IMR-90 (cell line): ENCODE results near the gene TNKS1BP1. TPM values are rescaled to one million over a fixed set of nuclear protein-coding genes. Genes with fewer than 3 reads are reported as not detected.

Experiments
- ATAC-seq: fragments of 200-7000 bp; cut with Tn5 transposase; 2 replicates; pipeline ENCODE4 v1.9.1; 2020; ENCODE audit warnings: low read depth, mild to moderate bottlenecking, moderate library complexity
- BruUV-seq: library from RNA; stranded (reverse); fragments of 400-500 nt; replicated peaks from 2 replicates; lab custom pipeline; 2021; lab: Mats Ljungman, UMichigan
- CTCF ChIA-PET: fragments of 300-600 bp; formaldehyde crosslinking; extraction: SDS; loops from one replicate; lab custom pipeline; 2021; ENCODE audit warnings: antibody characterized with exemption; lab: Yijun Ruan, JAX
- POLR2A ChIA-PET: fragments of 300-600 bp; sonication (Branson Sonifier 250); formaldehyde crosslinking; loops from one replicate; lab custom pipeline; 2022; ENCODE audit warnings: antibody characterized with exemption; ENCODE audit not compliant: unreplicated experiment; lab: Charles Lee
- DNase-seq: peaks from one replicate; pipeline ENCODE4 v3.0.0; 2013
- H2AFZ ChIP-seq: replicated peaks from 2 replicates; pipeline ENCODE3; 2013; ENCODE audit warnings: low read length, mild to moderate bottlenecking; ENCODE audit not compliant: poor library complexity
- H2AK5ac ChIP-seq: 2 replicates; pipeline ENCODE4 v1.6.1; 2013; ENCODE audit warnings: low read depth, low read length, inconsistent platforms
- H2AK9ac ChIP-seq: replicated peaks from 2 replicates; pipeline ENCODE3; 2013; ENCODE audit warnings: mild to moderate bottlenecking, low read depth, low read length, moderate library complexity; ENCODE audit not compliant: poor library complexity
- H2BK120ac ChIP-seq: 2 replicates; pipeline ENCODE4 v1.6.1; 2013; ENCODE audit warnings: low read depth, low read length, inconsistent platforms
- H2BK15ac ChIP-seq: 3 replicates; pipeline ENCODE4 v1.6.1; 2013; ENCODE audit warnings: low read depth, low read length, inconsistent platforms
- H2BK20ac ChIP-seq: 2 replicates; pipeline ENCODE4 v1.6.1; 2013; ENCODE audit warnings: low read depth, mild to moderate bottlenecking, inconsistent platforms, low read length, moderate library complexity
- H2BK5ac ChIP-seq: 2 replicates; pipeline ENCODE4 v1.6.1; 2013; ENCODE audit warnings: mild to moderate bottlenecking, low read depth, low read length, inconsistent platforms; ENCODE audit not compliant: poor library complexity, severe bottlenecking
- H3K14ac ChIP-seq: replicated peaks from 2 replicates; pipeline ENCODE4 v1.6.1; 2013; ENCODE audit warnings: low read depth, low read length, inconsistent platforms
- H3K18ac ChIP-seq: 2 replicates; pipeline ENCODE4 v1.6.1; 2013; ENCODE audit warnings: low read depth, low read length, control low read depth
- H3K23ac ChIP-seq: 2 replicates; pipeline ENCODE4 v1.6.1; 2013; ENCODE audit warnings: low read depth, low read length, inconsistent platforms
- H3K27ac ChIP-seq: 2 replicates; pipeline ENCODE4 v1.5.1; 2013; ENCODE audit warnings: mild to moderate bottlenecking, control low read depth, low read length; ENCODE audit not compliant: insufficient read depth
- H3K27me3 ChIP-seq: 2 replicates; pipeline ENCODE4 v1.6.1; 2013; ENCODE audit warnings: low read length; ENCODE audit not compliant: control insufficient read depth, insufficient read depth
- H3K36me3 ChIP-seq: 2 replicates; pipeline ENCODE4 v1.6.1; 2013; ENCODE audit warnings: low read length, mixed read lengths; ENCODE audit not compliant: control insufficient read depth, insufficient read depth
- H3K4ac ChIP-seq: 2 replicates; pipeline ENCODE4 v1.6.1; 2013; ENCODE audit warnings: low read depth, low read length, inconsistent platforms
- H3K4me1 ChIP-seq: 2 replicates; pipeline ENCODE4 v1.6.1; 2013; ENCODE audit warnings: low read length, mixed read lengths; ENCODE audit not compliant: control insufficient read depth, insufficient read depth
- H3K4me2 ChIP-seq: 2 replicates; pipeline ENCODE4 v1.6.1; 2013; ENCODE audit warnings: low read depth, mild to moderate bottlenecking, control low read depth, low read length, moderate library complexity
- H3K4me3 ChIP-seq: 2 replicates; pipeline ENCODE4 v1.5.1; 2013; ENCODE audit warnings: low read depth, mild to moderate bottlenecking, control low read depth, low read length, moderate library complexity; ENCODE audit not compliant: insufficient read depth
- H3K56ac ChIP-seq: 2 replicates; pipeline ENCODE4 v1.6.1; 2013; ENCODE audit warnings: low read length, inconsistent platforms; ENCODE audit not compliant: insufficient read depth; ENCODE audit errors: extremely low read depth
- H3K79me1 ChIP-seq, 2 experiments: 2 replicates each; pipeline ENCODE4 v1.6.1; 2013; ENCODE audit warnings: low read length in 2 of 2, inconsistent platforms in 1 of 2, low read depth in 1 of 2
- H3K9ac ChIP-seq: 2 replicates; pipeline ENCODE4 v1.6.1; 2013; ENCODE audit warnings: low read depth, low read length, control low read depth
- H3K9me1 ChIP-seq: 2 replicates; pipeline ENCODE4 v1.6.1; 2013; ENCODE audit warnings: low read length, inconsistent platforms; ENCODE audit not compliant: insufficient read depth
- H3K9me3 ChIP-seq: 2 replicates; pipeline ENCODE4 v1.6.1; 2013; ENCODE audit warnings: low read length; ENCODE audit not compliant: control insufficient read depth, insufficient read depth
- H4K20me1 ChIP-seq: 2 replicates; pipeline ENCODE4 v1.6.1; 2013; ENCODE audit warnings: low read length, inconsistent platforms; ENCODE audit not compliant: insufficient read depth
- H4K5ac ChIP-seq: 2 replicates; pipeline ENCODE4 v1.6.1; 2013; ENCODE audit warnings: mild to moderate bottlenecking, low read depth, low read length, control low read depth
- H4K8ac ChIP-seq, 2 experiments: 2 replicates each; pipeline ENCODE4 v1.6.1; 2013; ENCODE audit warnings: low read depth in 2 of 2, low read length in 2 of 2, control low read depth in 1 of 2, inconsistent platforms in 1 of 2
- H4K91ac ChIP-seq: 2 replicates; pipeline ENCODE4 v1.6.1; 2013; ENCODE audit warnings: low read depth, low read length, inconsistent platforms; ENCODE audit not compliant: insufficient read depth
- CHD1 ChIP-seq: IDR thresholded peaks from 2 replicates; pipeline ENCODE4 v1.6.1; 2012; ENCODE audit warnings: low read depth, low read length, improper control_type of control experiment
- MAZ ChIP-seq: IDR thresholded peaks from 2 replicates; pipeline ENCODE4 v1.6.1; 2012; ENCODE audit warnings: low read depth, mild to moderate bottlenecking, low read length, improper control_type of control experiment, moderate library complexity, borderline replicate concordance
- NFE2L2 ChIP-seq: fragments of 150-350 bp; IDR thresholded peaks from 2 replicates; pipeline ENCODE4 v1.6.1; 2016; ENCODE audit warnings: low read depth, mild to moderate bottlenecking, low read length
- WGBS, 2 experiments: methylation state at CpG; one replicate each; pipeline versions ENCODE4 v1.1.5 to v1.1.7; 2013; ENCODE audit warnings: missing lambda C conversion rate in 2 of 2; ENCODE audit not compliant: insufficient read length in 1 of 2; ENCODE audit errors: extremely low coverage in 2 of 2; 5-methylcytosine and 5-hydroxymethylcytosine counted together
- dilution Hi-C: fragments of 300-500 bp; cut with HindIII; formaldehyde crosslinking; loops from one replicate; pipeline ENCODE4 v1.14.3; 2018; ENCODE audit warnings: low sequenced_read_pairs; ENCODE audit not compliant: unreplicated experiment
- in situ Hi-C: fragments of 300-500 bp; cut with MboI; formaldehyde crosslinking; loops from 3 replicates; pipeline ENCODE4 v1.14.3; 2019; ENCODE audit warnings: low sequenced_read_pairs, inconsistent platforms, mixed read lengths
- intact Hi-C: fragments of 100-400 bp; cut with micrococcal nuclease; formaldehyde crosslinking; loops from 2 replicates; pipeline ENCODE4 v1.10.0; 2022
- polyA plus RNA-seq, 3 experiments: library from polyadenylated mRNA; depleted of rRNA; stranded (reverse); fragments of >200 nt; gene quantifications; 2 replicates each; pipeline ENCODE4 v1.2.3, GENCODE V29; 2012; ENCODE audit warnings: low replicate concordance in 1 of 3
- total RNA-seq: library from RNA; depleted of rRNA; stranded (reverse); fragments of >200 nt; gene quantifications from 2 replicates; pipeline ENCODE4 v1.2.3, GENCODE V29; 2012

TNKS1BP1 gene
- total and polyA plus RNA-seq, 2 of the 4 experiments (the other 2 are of a cell fraction), result 31.7 to 71.4 TPM

DNA sequence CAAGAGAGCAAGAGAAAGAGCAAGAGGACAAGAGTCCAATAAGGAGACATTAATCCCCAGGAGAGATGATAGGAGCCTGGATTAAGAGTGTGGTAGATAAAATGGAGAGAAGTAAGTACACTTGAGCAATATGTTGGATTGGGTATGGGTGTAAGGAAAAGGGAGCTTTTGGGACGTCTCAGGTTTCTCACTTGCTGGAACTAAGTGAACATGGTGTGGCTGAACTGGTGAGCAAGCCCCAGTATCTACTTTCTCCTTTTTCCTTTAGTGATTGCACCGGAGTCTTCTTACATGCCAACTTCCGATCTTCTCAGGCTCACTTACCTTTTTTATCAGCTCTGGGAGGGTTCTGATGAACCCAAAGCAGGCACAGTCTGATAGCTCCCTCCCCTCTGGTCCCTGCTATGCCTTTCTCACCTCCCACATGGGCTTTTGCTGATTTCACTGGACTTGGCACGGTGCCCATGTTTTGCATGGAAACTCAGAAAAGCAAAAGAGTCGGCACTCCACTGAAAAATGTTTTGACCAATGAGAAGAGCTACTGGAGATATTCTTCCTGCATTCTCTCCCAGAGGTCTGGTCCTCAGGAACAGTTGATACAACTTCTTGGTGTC, 73.2 kb downstream of the TNKS1BP1 start:
- no TSS peak for BruUV-seq
- Histone ChIP-seq H2BK20ac (peak overlapping the region; percentile 11), H4K5ac (peak overlapping the region; percentile 6; the same call in 1 of the 2 replicates), H4K91ac (peak overlapping the region; percentile 42; the same call in 1 of the 2 replicates), H3K23ac (no peak overlapping the region), H3K18ac (peak overlapping the region; percentile 1; the same call in 1 of the 2 replicates), H4K8ac (0 out of 4 replicates have a peak overlapping the region, but pooled peaks of 1 of the 2 experiments have one; percentile 8), H2AFZ (no peak overlapping the region), H3K4me1 (peaks cover 2% of the 10 kb centered on the region), H3K4me3 (no peak overlapping the region), H2BK5ac (no peak overlapping the region), H4K20me1 (no peaks in the 10 kb centered on the region), H3K9me3 (peaks cover 1% of the 10 kb centered on the region; the same call in 1 of the 2 replicates), H3K4ac (peak overlapping the region; percentile 39; the same call in 1 of the 2 replicates), H3K14ac (no peak overlapping the region), H3K9ac (no peak overlapping the region), H3K4me2 (no peak overlapping the region), H3K27ac (no peak overlapping the region), H3K9me1 (no peaks in the 10 kb centered on the region), H3K36me3 (no peaks in the 10 kb centered on the region), H3K56ac (no peak overlapping the region), H2BK15ac (0 out of 3 replicates have a peak overlapping the region, but pooled peaks have one; percentile 34), H2AK9ac (no peak overlapping the region), H2BK120ac (peak overlapping the region; percentile 55; the same call in 1 of the 2 replicates), H3K27me3 (no peaks in the 10 kb centered on the region), H2AK5ac (0 out of 2 replicates have a peak overlapping the region, but pooled peaks have one; percentile 15), H3K79me1 (no peaks in the 10 kb centered on the region)
- dilution Hi-C loops, result no loop called here
- CTCF ChIA-PET, result interaction anchor here (1.4 to 4.4 kb wide), 3 partner anchors 26 to 409 kb away, joined by 3 to 67 read pairs (median 6); no protein-coding TSS in a partner anchor
- POLR2A ChIA-PET, result no interaction called here
- intact Hi-C loops, result no loop called here
- in situ Hi-C loops, result loop anchor here (5.0 to 10.0 kb wide), 2 partner anchors 247 to 409 kb away; no protein-coding TSS in a partner anchor
- ATAC-seq (no peak; the same call in 1 of the 2 replicates), DNase-seq (peak; percentile 47)
- TF ChIP-seq CHD1 (no peak), MAZ (no peak), NFE2L2 (peak; percentile 53; the same call in 1 of the 2 replicates)
- WGBS, 2 experiments, result 25% methylated on average over 2 of the region's 5 CpGs; no CpG with 5 or more reads in 1 of the 2 experiments
